ENCODE results near the gene CTSZ.

DNA sequence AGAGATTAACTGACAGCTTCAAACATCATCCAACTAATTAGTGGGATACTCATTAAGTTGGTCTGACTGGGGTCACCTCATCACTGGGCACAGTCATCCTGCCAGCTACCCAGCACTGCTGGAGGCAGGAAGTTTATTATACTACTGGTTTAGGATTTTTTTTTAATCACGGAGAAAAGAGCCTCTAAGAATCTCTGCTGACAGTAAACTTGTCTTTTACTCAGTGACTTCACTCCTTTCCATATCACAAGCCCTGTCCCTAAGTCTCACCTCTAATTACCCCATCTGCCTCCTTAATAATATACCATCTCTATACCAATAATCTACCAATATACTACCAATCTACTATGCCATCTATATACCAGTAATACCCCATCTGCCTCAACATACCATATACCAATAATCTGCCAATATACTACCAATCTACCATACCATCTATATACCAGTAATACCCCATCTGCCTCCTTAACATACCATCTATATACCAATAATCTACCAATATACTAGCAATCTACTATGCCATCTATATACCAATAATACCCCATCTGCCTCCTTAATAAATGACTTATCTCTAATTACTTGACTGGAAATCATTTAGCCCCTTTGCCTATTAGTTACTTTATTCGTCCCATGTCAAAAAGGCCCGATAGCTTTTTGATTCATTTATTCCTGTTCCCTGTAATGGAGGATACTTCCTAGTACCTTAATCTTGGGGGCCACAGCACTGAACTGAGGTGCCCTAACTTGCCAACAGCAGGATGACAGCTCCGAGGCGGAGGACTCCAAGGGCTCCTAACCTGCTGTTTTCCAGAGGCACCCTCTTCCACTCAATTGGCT is 20.1 kb upstream of the CTSZ start:
- TF ChIP-seq, protein P1, sequence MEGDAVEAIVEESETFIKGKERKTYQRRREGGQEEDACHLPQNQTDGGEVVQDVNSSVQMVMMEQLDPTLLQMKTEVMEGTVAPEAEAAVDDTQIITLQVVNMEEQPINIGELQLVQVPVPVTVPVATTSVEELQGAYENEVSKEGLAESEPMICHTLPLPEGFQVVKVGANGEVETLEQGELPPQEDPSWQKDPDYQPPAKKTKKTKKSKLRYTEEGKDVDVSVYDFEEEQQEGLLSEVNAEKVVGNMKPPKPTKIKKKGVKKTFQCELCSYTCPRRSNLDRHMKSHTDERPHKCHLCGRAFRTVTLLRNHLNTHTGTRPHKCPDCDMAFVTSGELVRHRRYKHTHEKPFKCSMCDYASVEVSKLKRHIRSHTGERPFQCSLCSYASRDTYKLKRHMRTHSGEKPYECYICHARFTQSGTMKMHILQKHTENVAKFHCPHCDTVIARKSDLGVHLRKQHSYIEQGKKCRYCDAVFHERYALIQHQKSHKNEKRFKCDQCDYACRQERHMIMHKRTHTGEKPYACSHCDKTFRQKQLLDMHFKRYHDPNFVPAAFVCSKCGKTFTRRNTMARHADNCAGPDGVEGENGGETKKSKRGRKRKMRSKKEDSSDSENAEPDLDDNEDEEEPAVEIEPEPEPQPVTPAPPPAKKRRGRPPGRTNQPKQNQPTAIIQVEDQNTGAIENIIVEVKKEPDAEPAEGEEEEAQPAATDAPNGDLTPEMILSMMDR (IDR thresholded peaks at IDR 0.05) = no peak
- TF ChIP-seq EZH2phosphoT487 (IDR thresholded peaks at IDR 0.05) (no peak), EZH2 (IDR thresholded peaks at IDR 0.05) (no peak)
